ENCODE measurements around the gene LPIN2. TPM values are rescaled to one million over a fixed set of nuclear protein-coding genes. Genes with fewer than 3 reads are reported as not detected.
A peak's percentile ranks its signal among the peaks of the same experiment; 100 is the strongest.
"Not testable (repeated sequence)": the region's sequence is repeated elsewhere in the genome, so short reads cannot be mapped to it uniquely, and the experiment has no call there.

Gene LPIN2
- 9.3 TPM for total RNA-seq
- long read RNA-seq, partial matches to known transcripts: 3 of 7 reads
- long read RNA-seq, other reads (novel, unspliced or antisense): 4 of 7 reads

- intact Hi-C loops (cut with DNase I): loop anchor here (2.0 to 5.0 kb wide), 3 partner anchors 49 to 356 kb away; partner anchors contain the start of genes MYL12A and SMCHD1
- peak; percentile 99 for DNase-seq (ENCODE audit: low spot score)
These were observed at the start of gene LPIN2 for GRCh38 chr18:3013024-3013804. Gene LPIN2, minus strand, starts transcription at chr18:3013144. Its CDS starts 52,304 bp downstream, at chr18:2960840.

- DNase-seq (ENCODE audit: low spot score): no peak
- intact Hi-C loops (cut with DNase I): loop anchor here (5.0 kb wide), 1 partner anchor 49 kb away; the partner anchor contains the start of gene LPIN2
These were observed 48.8 kb upstream of the LPIN2 start for GRCh38 chr18:3061581-3062312.

- DNase-seq (ENCODE audit: low spot score): no peak
- intact Hi-C loops (cut with DNase I): loop anchor here (5.0 kb wide), 1 partner anchor 49 kb away; the partner anchor contains the start of gene LPIN2
These were observed 48.0 kb upstream of the LPIN2 start for GRCh38 chr18:3060667-3061580.

- no peak for DNase-seq (ENCODE audit: low spot score)
These were observed 46.3 kb upstream of the LPIN2 start for GRCh38 chr18:3059272-3059671.

GRCh38 chr18:3058328-3059191 is 45.6 kb upstream of the LPIN2 start:
- intact Hi-C loops (cut with DNase I): no loop called here
- DNase-seq (ENCODE audit: low spot score): no peak

More at GRCh38 chr18:3059272-3059671, 46.3 kb upstream of the LPIN2 start:
- intact Hi-C loops (cut with DNase I): no loop called here

- DNase-seq (ENCODE audit: low spot score): no peak
- intact Hi-C loops (cut with DNase I): no loop called here
These were observed 44.6 kb upstream of the LPIN2 start for GRCh38 chr18:3057526-3057925.

GRCh38 chr18:3056311-3056710 is 43.4 kb upstream of the LPIN2 start:
- intact Hi-C loops (cut with DNase I): no loop called here
- DNase-seq (ENCODE audit: low spot score): no peak

- intact Hi-C loops (cut with DNase I): no loop called here
These were observed 42.9 kb upstream of the LPIN2 start for GRCh38 chr18:3055816-3056215.

GRCh38 chr18:3055186-3055728 is 42.3 kb upstream of the LPIN2 start:
- intact Hi-C loops (cut with DNase I): no loop called here
- DNase-seq (ENCODE audit: low spot score): no peak

More at GRCh38 chr18:3055816-3056215, 42.9 kb upstream of the LPIN2 start:
- DNase-seq (ENCODE audit: low spot score): no peak

GRCh38 chr18:3054780-3055179 is 41.8 kb upstream of the LPIN2 start:
- intact Hi-C loops (cut with DNase I): no loop called here
- no peak for DNase-seq (ENCODE audit: low spot score)

- DNase-seq (ENCODE audit: low spot score): no peak
These were observed 41.3 kb upstream of the LPIN2 start for GRCh38 chr18:3054214-3054613.

GRCh38 chr18:3053081-3053480 is 40.1 kb upstream of the LPIN2 start:
- intact Hi-C loops (cut with DNase I): no loop called here
- DNase-seq (ENCODE audit: low spot score): no peak

More at GRCh38 chr18:3054214-3054613, 41.3 kb upstream of the LPIN2 start:
- intact Hi-C loops (cut with DNase I): no loop called here

- intact Hi-C loops (cut with DNase I): no loop called here
These were observed 39.4 kb upstream of the LPIN2 start for GRCh38 chr18:3052411-3052758.

GRCh38 chr18:3051718-3052410 is 38.9 kb upstream of the LPIN2 start:
- intact Hi-C loops (cut with DNase I): no loop called here

More at GRCh38 chr18:3052411-3052758, 39.4 kb upstream of the LPIN2 start:
- DNase-seq (ENCODE audit: low spot score): no peak

GRCh38 chr18:3049897-3050454 is 37.0 kb upstream of the LPIN2 start:
- intact Hi-C loops (cut with DNase I); DNase-seq (ENCODE audit: low spot score): not testable (repeated sequence)

More at GRCh38 chr18:3051718-3052410, 38.9 kb upstream of the LPIN2 start:
- DNase-seq (ENCODE audit: low spot score): no peak

- no peak for DNase-seq (ENCODE audit: low spot score)
- intact Hi-C loops (cut with DNase I): no loop called here
These were observed 35.9 kb upstream of the LPIN2 start for GRCh38 chr18:3048820-3049349.

GRCh38 chr18:3048121-3048520 is 35.2 kb upstream of the LPIN2 start:
- no peak for DNase-seq (ENCODE audit: low spot score)

More at GRCh38 chr18:3048121-3048520, 35.2 kb upstream of the LPIN2 start:
- intact Hi-C loops (cut with DNase I): no loop called here
